Islet of Langerhans (tissue), 1 donor: ENCODE measurements around the gene ADCYAP1R1.

Experiments used
- FAIRE-seq: peaks from one replicate; lab custom pipeline; 2011; peaks lifted over from hg19 to GRCh38; lab: Jason Lieb, UNC

The ADCYAP1R1 gene

DNA sequence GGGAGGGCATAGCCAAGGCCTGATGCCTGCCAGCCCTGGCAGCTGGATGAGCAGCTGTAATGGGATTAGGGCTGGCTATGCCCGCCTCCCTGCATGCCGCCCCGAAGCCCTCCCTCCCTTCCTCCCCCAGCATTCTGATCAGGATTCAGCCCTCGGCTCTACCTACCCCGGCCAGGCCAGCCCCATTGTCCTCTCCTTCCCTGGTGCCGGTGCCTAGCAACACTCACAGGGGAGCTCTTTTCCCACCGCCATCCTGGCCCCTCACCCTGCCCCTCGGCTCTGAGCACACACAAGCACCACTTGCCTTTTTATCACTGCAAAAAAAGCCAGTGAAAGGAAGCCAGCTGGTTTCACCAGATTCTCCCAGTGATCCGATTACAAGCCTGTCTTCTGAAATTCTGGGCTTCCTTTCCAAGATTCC lies 9.0 kb upstream of the ADCYAP1R1 start:
- no peak for FAIRE-seq

DNA sequence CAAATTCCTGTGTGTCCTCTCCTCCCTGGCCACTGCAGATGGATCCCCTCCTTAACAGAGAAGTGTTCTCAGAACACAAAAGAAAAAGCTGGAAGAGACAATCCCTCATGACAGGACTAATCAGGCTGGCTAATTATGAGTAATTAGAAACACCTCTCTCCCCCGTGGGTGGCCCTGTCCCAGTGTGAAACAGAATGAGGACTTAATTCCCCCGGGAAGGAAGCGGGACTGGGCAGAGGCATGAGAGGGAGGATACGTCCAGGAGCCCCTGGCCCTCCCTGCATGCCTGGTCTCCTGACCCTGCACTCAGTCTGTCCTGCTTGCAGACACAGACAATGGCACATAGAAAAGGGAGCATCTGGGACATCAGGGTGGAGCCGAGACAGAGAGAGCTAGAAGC lies 7.6 kb upstream of the ADCYAP1R1 start:
- FAIRE-seq = no peak

DNA sequence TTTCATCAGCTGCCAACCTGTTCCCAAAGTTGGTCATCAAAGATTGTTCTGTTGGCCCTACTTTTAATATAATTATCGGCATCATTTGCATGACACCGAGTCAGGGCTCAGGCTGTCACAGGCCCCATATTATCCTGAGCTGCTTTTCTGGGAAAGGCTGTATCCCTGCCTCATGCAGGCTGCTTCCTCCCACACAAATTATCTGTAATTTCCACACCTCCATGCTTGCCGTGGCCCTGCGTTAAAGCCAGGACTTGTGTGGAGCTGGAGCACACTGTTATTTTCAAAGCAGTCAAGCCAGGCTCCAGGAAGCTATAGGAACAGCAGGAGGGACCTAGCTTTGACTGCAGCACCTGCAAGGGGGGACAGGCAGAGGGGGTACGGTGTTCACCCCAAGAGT lies 5.4 kb upstream of the ADCYAP1R1 start:
- FAIRE-seq = no peak

DNA sequence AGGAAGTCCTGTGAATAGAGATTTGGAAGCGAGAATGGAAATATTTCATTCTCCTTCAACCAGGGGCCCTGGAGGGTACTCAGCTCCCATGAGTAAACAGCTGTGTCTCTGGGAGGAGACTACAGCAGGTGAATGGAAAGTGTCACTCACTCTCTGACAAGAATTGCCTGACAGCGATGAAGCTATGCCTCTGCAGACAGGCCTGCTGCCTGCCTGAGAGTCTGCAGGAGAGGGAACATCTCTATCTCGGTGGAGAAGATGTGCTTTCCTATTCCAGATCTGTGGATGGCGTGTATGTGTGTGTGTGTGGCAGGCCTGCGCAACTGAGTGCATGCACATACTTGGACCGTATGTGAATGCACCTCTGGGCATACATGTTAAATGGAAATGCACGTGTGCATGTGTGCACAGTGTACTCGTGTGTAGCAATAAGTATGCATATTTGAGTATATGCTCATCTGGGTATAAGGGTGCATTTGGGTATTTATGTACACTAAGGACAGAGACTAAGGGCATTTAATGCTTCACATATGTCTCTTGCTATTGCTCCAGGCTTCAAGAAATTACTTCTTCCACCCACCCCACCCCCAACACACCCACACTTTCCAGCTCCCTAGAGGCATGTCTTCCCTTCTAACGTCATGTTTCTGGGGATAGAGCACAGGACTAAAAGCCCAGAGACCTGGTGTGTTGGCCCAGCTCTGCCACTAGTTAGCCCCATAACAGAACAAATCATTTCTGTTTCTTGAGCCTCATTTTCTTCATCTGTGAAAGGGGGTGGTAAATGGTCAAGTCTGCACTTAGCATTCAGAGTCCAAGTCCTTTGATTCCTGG lies 4.6 kb upstream of the ADCYAP1R1 start:
- FAIRE-seq = no peak

DNA sequence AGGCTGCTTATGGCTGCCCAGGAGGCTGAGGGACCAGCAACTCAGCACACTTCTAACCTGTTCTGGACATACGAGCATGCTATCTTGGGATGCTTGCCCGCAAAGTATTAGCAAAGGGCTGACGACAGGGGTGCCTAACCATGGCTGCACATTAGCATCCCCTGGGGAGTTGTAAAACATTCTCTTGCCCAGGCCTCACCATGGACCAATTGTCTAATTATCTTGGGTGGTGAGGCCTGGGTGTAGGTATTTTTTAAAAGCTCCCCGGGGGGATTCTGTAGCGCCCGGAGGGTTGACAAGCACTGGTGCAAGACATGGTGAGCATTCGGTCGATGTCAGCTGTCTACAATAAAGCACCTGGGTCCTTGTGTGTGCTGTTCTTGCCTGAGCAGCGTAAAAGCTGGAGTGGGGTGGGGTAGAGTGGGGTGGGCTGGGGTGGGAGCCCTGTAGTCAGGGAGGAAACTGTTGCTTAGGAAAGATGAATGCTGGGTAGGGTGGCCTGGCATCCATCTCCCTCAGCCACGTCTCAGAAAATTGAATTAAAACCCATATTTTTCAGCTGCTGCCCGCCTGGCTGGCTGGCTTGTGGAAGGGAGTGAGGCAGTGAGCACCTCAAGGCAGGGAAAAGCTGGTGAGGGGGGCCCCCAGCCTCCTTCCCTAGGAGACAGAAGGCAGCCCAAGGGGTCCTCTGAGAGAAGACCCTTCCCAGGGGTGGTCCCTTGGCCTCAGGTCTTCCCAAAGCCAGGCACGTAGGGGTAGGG lies 2.9 kb upstream of the ADCYAP1R1 start:
- no peak for FAIRE-seq

DNA sequence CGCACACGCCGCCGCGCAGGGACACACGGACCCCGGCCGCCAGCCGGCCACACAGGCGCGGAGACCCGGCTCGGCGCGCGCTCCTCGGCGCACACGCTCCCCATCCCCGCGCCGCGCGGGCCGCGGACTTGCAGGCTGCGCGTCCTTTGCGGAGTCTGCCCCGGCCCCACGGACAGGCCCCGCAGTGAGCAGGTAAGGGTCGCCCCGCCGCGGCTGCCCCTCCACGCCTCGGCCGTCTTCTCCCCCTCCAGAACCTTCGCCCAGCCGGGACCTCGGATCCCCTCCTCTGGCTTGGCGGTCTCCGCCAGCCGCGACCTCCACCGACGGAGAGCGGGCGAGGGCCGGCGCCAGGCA lies 356 bp downstream of the ADCYAP1R1 start:
- no peak for FAIRE-seq

DNA sequence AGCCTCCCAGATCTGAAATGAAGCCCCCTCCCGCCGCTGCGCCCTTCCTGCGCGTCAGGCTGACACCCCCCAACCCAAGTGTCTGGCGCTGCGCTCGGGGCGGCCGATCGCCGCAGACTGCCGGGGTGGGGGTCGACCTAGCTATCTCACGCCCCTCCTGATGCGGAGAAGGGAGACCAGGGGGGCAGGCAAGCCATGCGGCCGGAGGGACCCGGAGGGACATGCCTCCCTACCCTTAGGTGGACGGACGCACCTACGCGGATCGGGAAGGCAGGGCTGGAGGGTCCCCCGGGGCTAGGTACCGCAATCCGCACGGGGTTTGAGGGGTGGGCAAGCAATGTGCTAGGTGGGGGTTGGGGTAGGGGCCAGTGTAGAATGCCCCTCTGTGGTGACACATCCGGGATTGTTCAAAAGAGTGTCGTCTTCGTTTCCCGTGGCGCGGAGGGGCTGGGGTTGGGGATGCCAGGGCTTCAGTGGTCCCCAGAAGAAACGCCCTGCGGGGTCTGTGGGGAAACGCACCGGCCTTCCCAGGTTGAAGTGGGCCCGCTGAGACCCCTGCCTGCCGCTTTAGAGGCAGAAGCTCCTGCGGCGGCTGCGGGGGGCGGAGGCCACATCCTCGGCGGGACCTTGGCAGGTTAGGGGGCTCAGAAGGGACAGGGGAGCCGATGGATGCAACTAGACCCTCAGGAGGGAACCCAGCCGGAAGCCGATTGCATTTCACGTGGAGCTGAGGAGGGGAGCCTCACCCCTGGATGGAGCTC lies 913 bp downstream of the ADCYAP1R1 start:
- FAIRE-seq = no peak

DNA sequence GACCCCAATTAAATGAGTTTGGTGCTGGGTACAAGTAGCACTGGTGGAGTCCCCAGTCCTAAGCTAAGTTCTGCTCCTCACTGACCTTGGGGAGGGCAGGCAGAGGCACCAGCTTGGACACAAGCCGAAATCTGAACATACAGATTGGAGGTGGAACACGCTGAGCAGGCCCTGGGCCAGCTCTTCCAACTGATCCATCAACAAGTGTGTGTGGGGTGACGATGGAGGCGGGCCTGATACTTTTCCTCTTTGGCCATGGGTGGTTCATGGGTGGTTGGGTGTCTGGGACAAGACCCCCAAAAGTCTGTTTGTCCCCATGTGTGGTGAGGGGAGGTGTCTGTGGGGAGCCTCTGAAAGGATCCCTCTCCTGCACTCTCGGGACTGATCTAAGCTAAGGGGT lies 1.9 kb downstream of the ADCYAP1R1 start:
- FAIRE-seq = no peak

DNA sequence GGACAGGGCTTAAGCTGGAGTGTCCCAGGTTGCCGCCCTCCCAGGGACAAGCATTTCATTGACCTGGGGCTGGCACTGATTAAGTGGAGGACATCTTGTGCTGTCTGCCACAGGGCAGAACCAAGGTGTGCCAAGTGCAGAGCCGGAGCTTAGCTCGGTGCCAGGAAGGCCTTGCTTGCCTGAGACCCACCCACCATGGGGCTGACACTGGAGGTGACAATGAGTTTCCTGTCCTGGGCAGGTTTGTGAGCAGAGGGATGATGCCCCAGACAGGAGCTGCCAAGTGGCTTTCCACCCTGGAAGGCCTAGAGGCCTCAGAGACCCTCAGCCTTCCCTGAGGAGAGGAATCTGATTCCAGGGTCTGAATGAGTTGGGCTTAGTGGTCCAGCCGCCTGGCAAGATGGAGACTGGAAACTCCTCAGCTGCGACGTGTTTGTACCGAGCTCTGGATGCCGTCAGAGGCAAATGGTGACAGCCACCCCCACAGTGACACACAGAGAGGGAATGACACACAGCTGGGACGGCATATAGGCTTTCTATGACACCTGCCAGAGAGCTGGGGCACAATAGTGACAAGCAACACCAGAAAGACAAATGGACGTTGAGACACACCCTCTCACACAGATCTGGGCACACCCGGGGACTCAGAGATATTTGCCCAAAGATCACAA lies 2.6 kb downstream of the ADCYAP1R1 start:
- no peak for FAIRE-seq

DNA sequence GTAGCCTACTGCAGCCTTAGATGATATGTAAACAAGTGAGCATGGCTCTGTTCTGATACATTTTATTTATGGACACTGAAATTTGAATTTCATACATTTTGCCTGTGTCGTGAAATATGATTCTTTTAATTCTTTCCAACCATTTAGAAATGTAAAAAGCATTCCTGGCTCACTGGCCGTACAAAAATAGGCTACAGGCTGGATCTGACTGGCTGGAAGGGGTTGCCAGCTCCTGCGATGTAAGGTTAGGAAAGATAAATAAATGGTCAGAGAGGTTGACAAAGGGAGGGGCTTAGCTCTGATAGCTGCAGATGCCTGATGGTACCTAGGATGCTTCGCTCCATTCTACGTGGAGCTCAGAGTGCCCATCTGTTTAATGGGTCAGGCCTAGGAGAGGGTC lies 3.4 kb downstream of the ADCYAP1R1 start:
- FAIRE-seq = no peak

DNA sequence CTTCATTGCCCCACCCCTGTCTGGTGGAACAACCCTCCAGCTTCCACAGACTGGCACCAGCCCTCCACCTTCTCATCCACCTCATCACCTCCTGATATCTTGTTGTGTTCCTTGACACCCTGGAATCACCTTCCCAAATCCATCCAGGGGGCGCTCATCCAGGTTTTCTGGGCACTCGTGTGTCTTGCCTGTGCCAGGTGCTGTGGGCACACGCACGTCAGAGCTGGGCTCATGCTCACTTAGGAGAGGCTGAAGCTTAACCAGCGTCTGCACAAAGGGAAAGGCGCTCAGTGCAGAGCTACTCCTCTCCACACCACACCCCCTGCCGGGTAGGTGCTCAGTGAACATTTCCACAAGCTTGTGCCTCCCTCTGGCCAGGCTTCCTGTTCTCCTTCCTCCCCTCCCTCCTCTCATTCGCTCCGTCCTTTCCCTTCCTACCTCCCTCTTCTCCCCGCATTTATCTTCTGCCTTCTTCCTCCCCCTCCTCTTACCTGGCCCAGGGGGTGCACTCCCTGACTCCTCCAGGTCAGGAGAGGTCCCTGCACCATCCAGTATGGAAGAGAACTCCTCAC lies 4.8 kb downstream of the ADCYAP1R1 start:
- FAIRE-seq = no peak

DNA sequence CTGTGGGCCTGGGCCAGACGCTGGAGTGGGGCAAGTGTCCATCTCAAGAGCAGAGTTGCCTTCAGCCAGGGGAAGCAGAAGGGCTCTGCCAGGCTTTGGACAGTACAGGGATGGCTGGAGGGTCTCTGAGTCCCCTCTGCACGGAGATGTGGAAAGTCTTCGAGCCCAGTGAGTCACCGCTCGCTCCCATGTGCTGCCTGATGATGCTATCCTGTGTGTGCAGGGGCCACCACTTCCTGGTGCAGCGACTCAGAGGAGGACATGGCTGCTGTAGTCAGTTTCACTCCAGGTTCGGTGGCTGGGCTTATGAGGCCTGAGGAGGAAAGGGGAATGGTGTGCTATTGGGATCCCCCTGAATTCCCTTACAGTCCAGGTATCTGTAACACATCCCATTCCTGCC lies 6.0 kb downstream of the ADCYAP1R1 start:
- FAIRE-seq = no peak

DNA sequence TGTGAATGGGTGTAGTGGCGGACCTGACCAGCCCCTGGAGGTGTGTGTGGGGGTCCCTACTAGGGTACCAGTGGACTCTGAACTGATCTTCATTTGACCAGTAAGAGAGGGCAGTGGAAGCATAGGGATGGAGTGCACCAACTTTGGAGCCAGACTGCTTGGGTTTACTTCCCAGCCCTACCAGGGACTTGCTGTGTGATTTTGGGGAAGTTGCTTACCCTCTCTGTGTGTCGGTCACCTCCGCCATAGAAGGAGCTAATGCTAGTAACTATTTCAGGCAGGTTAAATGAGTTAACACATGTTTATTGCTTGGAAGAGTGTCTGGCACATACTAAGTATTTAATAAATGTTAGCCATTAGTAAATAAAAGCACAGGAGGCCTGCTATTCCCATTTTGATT lies 6.6 kb downstream of the ADCYAP1R1 start:
- FAIRE-seq = no peak

DNA sequence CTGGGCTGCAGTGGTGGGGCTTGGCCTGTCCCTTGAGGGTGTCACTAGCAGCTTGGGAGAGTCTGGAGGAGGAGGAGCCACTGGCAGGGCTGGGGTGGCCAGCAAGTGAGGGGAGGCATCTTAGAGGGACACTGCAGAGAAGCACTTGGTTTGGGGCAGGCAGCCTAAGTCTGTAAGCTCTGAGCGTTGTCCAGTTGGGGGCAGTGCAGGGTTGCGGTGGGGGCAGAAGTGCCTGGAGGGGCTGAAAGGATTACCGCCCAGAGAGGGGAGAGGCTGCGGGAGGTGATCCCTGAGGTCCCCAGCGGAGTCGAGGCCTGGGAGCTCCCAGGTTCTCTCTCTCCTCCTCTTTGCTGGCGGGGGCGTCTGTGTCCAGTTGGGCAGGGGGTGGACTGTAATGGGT lies 7.4 kb downstream of the ADCYAP1R1 start:
- no peak for FAIRE-seq

DNA sequence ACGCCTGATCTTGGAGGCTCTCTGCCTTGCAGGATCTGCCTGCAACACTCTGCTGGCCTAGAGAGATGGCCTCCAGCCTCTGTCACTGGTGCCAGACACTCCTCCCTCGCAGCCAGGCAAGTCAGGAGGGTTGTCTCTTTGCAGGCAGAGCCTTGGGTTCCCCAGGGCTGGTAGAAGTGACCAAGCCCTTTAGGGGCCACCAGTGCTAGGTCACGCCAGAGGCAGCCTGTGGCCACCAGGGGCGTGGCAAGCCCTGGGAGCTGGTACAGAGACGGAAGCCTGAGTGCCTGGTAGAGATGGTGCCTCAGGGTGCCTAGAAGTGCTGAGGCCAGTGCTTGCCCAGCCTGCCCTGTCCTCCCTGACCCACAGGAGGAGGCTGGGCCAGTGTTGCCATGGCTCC lies 9.1 kb downstream of the ADCYAP1R1 start:
- FAIRE-seq = no peak

DNA sequence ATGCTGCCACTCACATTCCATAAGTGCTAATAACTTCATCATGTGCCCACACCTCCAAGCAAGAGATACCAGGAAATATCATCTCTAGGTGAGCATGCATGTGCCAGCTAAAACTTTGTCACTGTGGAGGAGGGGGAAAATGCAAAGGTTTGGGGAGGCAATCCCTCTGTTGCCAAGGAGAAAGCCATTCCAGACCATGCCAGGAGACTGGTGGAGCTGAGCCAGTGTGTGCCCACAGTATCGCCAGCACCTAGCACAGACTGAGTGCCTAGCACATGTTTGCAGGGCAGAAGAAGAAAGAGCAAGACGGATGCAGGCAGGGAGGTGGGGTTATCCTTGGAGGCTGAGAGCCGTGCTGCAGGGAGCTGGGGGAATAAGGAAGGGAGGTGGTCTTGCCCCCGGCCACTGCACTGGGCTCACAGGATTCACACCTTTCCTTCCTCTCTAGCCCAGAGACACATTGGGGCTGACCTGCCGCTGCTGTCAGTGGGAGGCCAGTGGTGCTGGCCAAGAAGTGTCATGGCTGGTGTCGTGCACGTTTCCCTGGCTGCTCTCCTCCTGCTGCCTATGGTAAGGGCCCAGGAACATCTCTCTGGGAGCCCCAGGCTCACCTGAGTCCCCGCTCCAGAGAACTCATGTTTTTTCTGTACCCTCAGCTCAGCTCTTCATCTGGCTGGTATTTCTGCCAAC lies 10.8 kb downstream of the ADCYAP1R1 start:
- FAIRE-seq = no peak

DNA sequence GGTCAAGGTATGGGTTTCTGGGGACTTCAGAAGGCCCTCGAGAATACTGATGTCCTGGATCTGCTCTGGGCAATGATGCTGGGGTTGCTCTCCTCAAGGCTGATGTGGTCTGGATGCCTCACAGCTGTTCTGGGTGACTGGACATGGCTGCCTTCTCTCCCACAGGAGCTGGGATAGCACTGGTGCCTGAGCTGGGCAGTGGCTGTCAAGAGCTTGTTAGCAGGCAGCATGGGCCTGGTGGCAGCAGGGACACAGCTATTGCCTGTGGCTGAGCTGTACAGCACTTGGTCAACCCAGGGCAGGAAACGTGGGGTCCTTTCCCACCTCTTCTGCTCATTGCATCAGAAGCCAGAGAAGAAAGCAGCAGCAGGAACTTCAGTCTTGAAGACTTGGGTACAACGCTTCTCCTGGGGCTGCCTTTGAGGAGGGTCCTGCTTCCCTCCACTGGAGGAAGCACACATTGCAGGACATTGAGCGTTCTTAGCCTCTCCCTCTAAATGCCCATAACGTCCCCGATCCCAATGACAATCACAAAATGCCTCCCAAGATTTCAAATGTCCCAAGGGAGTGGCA lies 13.0 kb downstream of the ADCYAP1R1 start:
- FAIRE-seq = no peak

DNA sequence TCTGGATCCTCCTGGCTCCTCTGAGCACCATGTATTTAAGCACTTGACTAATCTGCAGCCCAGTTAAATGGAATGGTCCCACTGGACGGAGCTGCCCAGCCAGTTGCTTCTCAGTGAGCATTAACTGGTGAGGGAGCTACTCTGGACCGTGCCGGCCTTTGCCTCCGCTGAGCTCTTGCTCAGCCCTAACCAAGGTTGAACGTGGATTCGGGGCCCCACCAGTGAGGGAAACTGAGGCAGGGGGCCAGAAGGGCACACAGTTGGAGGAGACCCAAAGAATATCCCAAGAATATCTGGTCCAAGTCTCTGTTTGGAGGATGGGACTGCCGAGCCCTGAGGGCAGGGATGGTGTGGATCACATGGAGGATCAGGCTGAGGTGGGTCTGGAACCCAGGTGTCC lies 13.7 kb downstream of the ADCYAP1R1 start:
- no peak for FAIRE-seq

DNA sequence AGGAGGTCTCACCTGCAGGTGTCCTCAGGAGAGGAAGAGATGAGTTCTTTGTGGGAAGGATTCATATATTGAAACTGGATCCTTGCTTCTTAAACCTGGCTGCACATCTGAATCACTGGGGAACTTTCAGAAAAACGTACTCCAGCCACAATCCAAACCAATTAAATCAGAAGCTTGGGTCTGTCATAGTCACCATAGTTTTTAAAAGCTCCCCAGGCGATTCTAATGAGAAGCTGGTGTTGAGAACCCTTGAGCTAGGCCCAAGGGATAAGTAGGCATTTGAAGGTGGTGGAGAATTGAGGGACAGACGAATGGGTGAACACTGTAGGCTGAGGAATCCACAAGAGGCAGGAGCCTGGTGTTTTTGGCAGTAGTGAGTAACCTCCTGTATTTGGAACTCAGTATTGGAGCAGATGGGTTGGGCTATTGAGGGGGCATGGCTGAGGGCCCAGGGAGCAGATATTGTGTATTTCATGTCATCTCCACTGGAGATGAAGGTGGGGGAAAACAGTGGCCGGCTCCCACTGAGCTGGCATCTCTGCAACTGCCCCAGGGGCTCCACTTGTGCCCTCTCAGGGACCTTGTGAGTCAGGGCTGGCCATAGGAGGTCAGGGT lies 14.5 kb downstream of the ADCYAP1R1 start:
- no peak for FAIRE-seq

DNA sequence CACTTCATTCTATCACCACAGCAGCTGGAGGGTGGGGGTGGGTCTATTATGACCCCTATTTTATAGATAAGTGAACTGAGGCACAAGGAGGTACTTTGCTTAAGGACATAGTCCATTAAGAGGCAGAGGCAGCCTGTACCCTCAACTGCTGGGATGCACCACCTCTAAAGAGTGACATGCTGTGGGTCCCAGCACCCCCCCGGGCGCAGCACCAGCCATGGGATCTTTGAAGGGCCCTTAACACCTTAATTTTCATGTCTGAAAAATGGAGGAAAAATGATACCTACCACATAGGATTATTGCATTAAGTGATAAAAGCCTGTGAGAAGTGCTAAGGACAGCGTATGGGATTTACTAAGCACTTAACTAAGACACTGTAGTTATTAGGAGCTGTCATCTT lies 15.4 kb downstream of the ADCYAP1R1 start:
- no peak for FAIRE-seq
